IMR-90 (cell line): Measurements from ENCODE around the gene ANKRD11. TPM values are rescaled to one million over a fixed set of nuclear protein-coding genes. Genes with fewer than 3 reads are reported as not detected.

Source experiments
- ATAC-seq: fragments of 200-7000 bp; cut with Tn5 transposase; 2 replicates; pipeline ENCODE4 v1.9.1; 2020; ENCODE audit warnings: low read depth, mild to moderate bottlenecking, moderate library complexity
- BruUV-seq: library from RNA; stranded (reverse); fragments of 400-500 nt; replicated peaks from 2 replicates; lab custom pipeline; 2021; lab: Mats Ljungman, UMichigan
- CTCF ChIA-PET: fragments of 300-600 bp; formaldehyde crosslinking; extraction: SDS; loops from one replicate; lab custom pipeline; 2021; ENCODE audit warnings: antibody characterized with exemption; lab: Yijun Ruan, JAX
- POLR2A ChIA-PET: fragments of 300-600 bp; sonication (Branson Sonifier 250); formaldehyde crosslinking; loops from one replicate; lab custom pipeline; 2022; ENCODE audit warnings: antibody characterized with exemption; ENCODE audit not compliant: unreplicated experiment; lab: Charles Lee
- DNase-seq: peaks from one replicate; pipeline ENCODE4 v3.0.0; 2013
- H2AFZ ChIP-seq: replicated peaks from 2 replicates; pipeline ENCODE3; 2013; ENCODE audit warnings: low read length, mild to moderate bottlenecking; ENCODE audit not compliant: poor library complexity
- H2AK5ac ChIP-seq: 2 replicates; pipeline ENCODE4 v1.6.1; 2013; ENCODE audit warnings: low read depth, low read length, inconsistent platforms
- H2AK9ac ChIP-seq: replicated peaks from 2 replicates; pipeline ENCODE3; 2013; ENCODE audit warnings: mild to moderate bottlenecking, low read depth, low read length, moderate library complexity; ENCODE audit not compliant: poor library complexity
- H2BK120ac ChIP-seq: 2 replicates; pipeline ENCODE4 v1.6.1; 2013; ENCODE audit warnings: low read depth, low read length, inconsistent platforms
- H2BK15ac ChIP-seq: 3 replicates; pipeline ENCODE4 v1.6.1; 2013; ENCODE audit warnings: low read depth, low read length, inconsistent platforms
- H2BK20ac ChIP-seq: 2 replicates; pipeline ENCODE4 v1.6.1; 2013; ENCODE audit warnings: low read depth, mild to moderate bottlenecking, inconsistent platforms, low read length, moderate library complexity
- H2BK5ac ChIP-seq: 2 replicates; pipeline ENCODE4 v1.6.1; 2013; ENCODE audit warnings: mild to moderate bottlenecking, low read depth, low read length, inconsistent platforms; ENCODE audit not compliant: poor library complexity, severe bottlenecking
- H3K14ac ChIP-seq: replicated peaks from 2 replicates; pipeline ENCODE4 v1.6.1; 2013; ENCODE audit warnings: low read depth, low read length, inconsistent platforms
- H3K18ac ChIP-seq: 2 replicates; pipeline ENCODE4 v1.6.1; 2013; ENCODE audit warnings: low read depth, low read length, control low read depth
- H3K23ac ChIP-seq: 2 replicates; pipeline ENCODE4 v1.6.1; 2013; ENCODE audit warnings: low read depth, low read length, inconsistent platforms
- H3K27ac ChIP-seq: 2 replicates; pipeline ENCODE4 v1.5.1; 2013; ENCODE audit warnings: mild to moderate bottlenecking, control low read depth, low read length; ENCODE audit not compliant: insufficient read depth
- H3K27me3 ChIP-seq: 2 replicates; pipeline ENCODE4 v1.6.1; 2013; ENCODE audit warnings: low read length; ENCODE audit not compliant: control insufficient read depth, insufficient read depth
- H3K36me3 ChIP-seq: 2 replicates; pipeline ENCODE4 v1.6.1; 2013; ENCODE audit warnings: low read length, mixed read lengths; ENCODE audit not compliant: control insufficient read depth, insufficient read depth
- H3K4ac ChIP-seq: 2 replicates; pipeline ENCODE4 v1.6.1; 2013; ENCODE audit warnings: low read depth, low read length, inconsistent platforms
- H3K4me1 ChIP-seq: 2 replicates; pipeline ENCODE4 v1.6.1; 2013; ENCODE audit warnings: low read length, mixed read lengths; ENCODE audit not compliant: control insufficient read depth, insufficient read depth
- H3K4me2 ChIP-seq: 2 replicates; pipeline ENCODE4 v1.6.1; 2013; ENCODE audit warnings: low read depth, mild to moderate bottlenecking, control low read depth, low read length, moderate library complexity
- H3K4me3 ChIP-seq: 2 replicates; pipeline ENCODE4 v1.5.1; 2013; ENCODE audit warnings: low read depth, mild to moderate bottlenecking, control low read depth, low read length, moderate library complexity; ENCODE audit not compliant: insufficient read depth
- H3K56ac ChIP-seq: 2 replicates; pipeline ENCODE4 v1.6.1; 2013; ENCODE audit warnings: low read length, inconsistent platforms; ENCODE audit not compliant: insufficient read depth; ENCODE audit errors: extremely low read depth
- H3K79me1 ChIP-seq, 2 experiments: 2 replicates each; pipeline ENCODE4 v1.6.1; 2013; ENCODE audit warnings: low read length in 2 of 2, inconsistent platforms in 1 of 2, low read depth in 1 of 2
- H3K9ac ChIP-seq: 2 replicates; pipeline ENCODE4 v1.6.1; 2013; ENCODE audit warnings: low read depth, low read length, control low read depth
- H3K9me1 ChIP-seq: 2 replicates; pipeline ENCODE4 v1.6.1; 2013; ENCODE audit warnings: low read length, inconsistent platforms; ENCODE audit not compliant: insufficient read depth
- H3K9me3 ChIP-seq: 2 replicates; pipeline ENCODE4 v1.6.1; 2013; ENCODE audit warnings: low read length; ENCODE audit not compliant: control insufficient read depth, insufficient read depth
- H4K20me1 ChIP-seq: 2 replicates; pipeline ENCODE4 v1.6.1; 2013; ENCODE audit warnings: low read length, inconsistent platforms; ENCODE audit not compliant: insufficient read depth
- H4K5ac ChIP-seq: 2 replicates; pipeline ENCODE4 v1.6.1; 2013; ENCODE audit warnings: mild to moderate bottlenecking, low read depth, low read length, control low read depth
- H4K8ac ChIP-seq, 2 experiments: 2 replicates each; pipeline ENCODE4 v1.6.1; 2013; ENCODE audit warnings: low read depth in 2 of 2, low read length in 2 of 2, control low read depth in 1 of 2, inconsistent platforms in 1 of 2
- H4K91ac ChIP-seq: 2 replicates; pipeline ENCODE4 v1.6.1; 2013; ENCODE audit warnings: low read depth, low read length, inconsistent platforms; ENCODE audit not compliant: insufficient read depth
- BHLHE40 ChIP-seq: fragments of 150-350 bp; IDR thresholded peaks from 2 replicates; pipeline ENCODE4 v1.6.1; 2016; ENCODE audit warnings: mild to moderate bottlenecking, low read depth, low read length
- CEBPB ChIP-seq: IDR thresholded peaks from 2 replicates; pipeline ENCODE4 v1.6.1; 2012; ENCODE audit warnings: low read depth, low read length, improper control_type of control experiment
- FOS ChIP-seq: fragments of 150-350 bp; IDR thresholded peaks from 2 replicates; pipeline ENCODE4 v1.6.1; 2016; ENCODE audit warnings: low read depth, low read length
- MAZ ChIP-seq: IDR thresholded peaks from 2 replicates; pipeline ENCODE4 v1.6.1; 2012; ENCODE audit warnings: low read depth, mild to moderate bottlenecking, low read length, improper control_type of control experiment, moderate library complexity, borderline replicate concordance
- MXI1 ChIP-seq: IDR thresholded peaks from 2 replicates; pipeline ENCODE4 v1.6.1; 2012; ENCODE audit warnings: low read depth, mild to moderate bottlenecking, low read length, moderate library complexity, borderline replicate concordance
- NFE2L2 ChIP-seq: fragments of 150-350 bp; IDR thresholded peaks from 2 replicates; pipeline ENCODE4 v1.6.1; 2016; ENCODE audit warnings: low read depth, mild to moderate bottlenecking, low read length
- POLR2A ChIP-seq: IDR thresholded peaks from 2 replicates; pipeline ENCODE4 v1.6.1; 2012; ENCODE audit warnings: mild to moderate bottlenecking, low read depth, low read length
- RCOR1 ChIP-seq: IDR thresholded peaks from 2 replicates; pipeline ENCODE4 v1.6.1; 2012; ENCODE audit warnings: mild to moderate bottlenecking, low read length, improper control_type of control experiment; ENCODE audit not compliant: insufficient replicate concordance
- RFX5 ChIP-seq: IDR thresholded peaks from 2 replicates; pipeline ENCODE4 v1.8.0; 2012; ENCODE audit warnings: low read depth, mild to moderate bottlenecking, low read length, moderate library complexity
- SMC3 ChIP-seq: fragments of 150-350 bp; IDR thresholded peaks from 2 replicates; pipeline ENCODE4 v1.6.1; 2016; ENCODE audit warnings: low read depth, mild to moderate bottlenecking, antibody characterized with exemption, low read length, moderate library complexity
- WGBS, 2 experiments: methylation state at CpG; one replicate each; pipeline versions ENCODE4 v1.1.5 to v1.1.7; 2013; ENCODE audit warnings: missing lambda C conversion rate in 2 of 2; ENCODE audit not compliant: insufficient read length in 1 of 2; ENCODE audit errors: extremely low coverage in 2 of 2; 5-methylcytosine and 5-hydroxymethylcytosine counted together
- dilution Hi-C: fragments of 300-500 bp; cut with HindIII; formaldehyde crosslinking; loops from one replicate; pipeline ENCODE4 v1.14.3; 2018; ENCODE audit warnings: low sequenced_read_pairs; ENCODE audit not compliant: unreplicated experiment
- in situ Hi-C: fragments of 300-500 bp; cut with MboI; formaldehyde crosslinking; loops from 3 replicates; pipeline ENCODE4 v1.14.3; 2019; ENCODE audit warnings: low sequenced_read_pairs, inconsistent platforms, mixed read lengths
- intact Hi-C: fragments of 100-400 bp; cut with micrococcal nuclease; formaldehyde crosslinking; loops from 2 replicates; pipeline ENCODE4 v1.10.0; 2022
- polyA plus RNA-seq, 3 experiments: library from polyadenylated mRNA; depleted of rRNA; stranded (reverse); fragments of >200 nt; gene quantifications; 2 replicates each; pipeline ENCODE4 v1.2.3, GENCODE V29; 2012; ENCODE audit warnings: low replicate concordance in 1 of 3
- total RNA-seq: library from RNA; depleted of rRNA; stranded (reverse); fragments of >200 nt; gene quantifications from 2 replicates; pipeline ENCODE4 v1.2.3, GENCODE V29; 2012
- TF ChIP-seq, protein P1 (sequence below): fragments of 150-350 bp; IDR thresholded peaks from 2 replicates; pipeline ENCODE4 v1.6.1; 2017; ENCODE audit warnings: mild to moderate bottlenecking, antibody characterized with exemption, low read length, low read depth

ANKRD11 gene
- total and polyA plus RNA-seq, 2 of the 4 experiments (the other 2 are of a cell fraction), result 46.8 to 71.9 TPM

DNA sequence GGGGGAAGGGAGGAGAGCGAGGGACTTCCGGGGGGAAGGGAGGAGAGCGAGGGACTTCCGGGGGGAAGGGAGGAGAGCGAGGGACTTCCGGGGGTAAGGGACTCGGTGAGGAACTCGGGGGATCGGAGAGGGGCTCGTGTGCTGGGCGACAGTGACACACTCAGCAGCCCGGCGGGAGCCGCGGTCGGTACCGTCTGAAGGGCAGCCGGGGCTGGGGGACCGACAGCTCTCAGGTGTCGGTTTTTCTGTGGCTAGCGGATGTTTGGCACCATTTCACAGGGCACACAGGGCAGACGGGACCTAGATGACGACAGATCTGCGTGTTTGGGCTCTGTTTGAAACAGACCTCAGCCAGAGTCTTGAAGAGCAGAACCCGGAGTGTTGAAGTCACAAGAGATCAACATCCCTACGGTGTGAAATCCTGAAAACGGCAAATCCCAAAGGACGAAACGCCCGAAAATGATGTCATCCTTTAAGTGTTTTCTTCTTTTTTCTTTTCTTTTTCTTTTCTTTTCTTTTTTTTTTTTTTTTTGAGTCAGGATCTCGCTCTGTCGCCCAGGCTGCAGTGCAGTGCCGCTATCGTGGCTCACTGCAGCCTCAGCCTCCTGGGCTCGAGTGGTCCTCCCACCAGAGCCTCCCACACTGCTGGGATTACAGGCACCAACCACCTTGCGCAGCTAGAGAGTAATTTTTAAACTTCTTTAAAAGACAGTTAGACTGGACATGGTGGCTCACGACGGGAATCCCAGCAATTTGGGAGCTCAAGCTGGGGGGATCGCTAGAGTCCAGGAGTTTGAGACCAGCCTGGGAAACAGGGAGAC, 249.0 kb downstream of the ANKRD11 start (continued):
- no peak for TF ChIP-seq RCOR1
- TF ChIP-seq CEBPB, result 0 out of 2 replicates have a peak, but pooled peaks have one; percentile 9
- no peak for TF ChIP-seq NFE2L2

DNA sequence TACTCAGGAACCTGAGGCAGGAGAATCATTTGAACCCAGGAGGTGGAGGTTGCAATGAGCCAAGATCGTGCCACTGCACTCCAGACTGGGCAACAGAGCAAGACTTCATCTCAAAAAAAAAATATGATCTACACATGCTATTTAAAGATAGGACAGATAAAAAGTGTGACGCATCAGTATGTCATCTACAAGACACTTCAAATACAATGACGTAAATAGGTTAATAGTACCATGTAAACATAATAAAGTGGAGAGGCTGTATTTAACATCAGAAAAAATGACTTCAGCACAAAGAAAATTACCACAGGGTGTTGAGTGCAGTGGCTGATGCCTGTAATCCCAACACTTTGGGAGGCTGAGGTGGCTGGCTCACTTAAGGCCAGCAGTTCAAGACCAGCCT, 252.6 kb downstream of the ANKRD11 start:
- H3K14ac ChIP-seq, result no peak overlapping the region
- TF ChIP-seq, protein P1, sequence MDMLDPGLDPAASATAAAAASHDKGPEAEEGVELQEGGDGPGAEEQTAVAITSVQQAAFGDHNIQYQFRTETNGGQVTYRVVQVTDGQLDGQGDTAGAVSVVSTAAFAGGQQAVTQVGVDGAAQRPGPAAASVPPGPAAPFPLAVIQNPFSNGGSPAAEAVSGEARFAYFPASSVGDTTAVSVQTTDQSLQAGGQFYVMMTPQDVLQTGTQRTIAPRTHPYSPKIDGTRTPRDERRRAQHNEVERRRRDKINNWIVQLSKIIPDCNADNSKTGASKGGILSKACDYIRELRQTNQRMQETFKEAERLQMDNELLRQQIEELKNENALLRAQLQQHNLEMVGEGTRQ, result no peak
- TF ChIP-seq BHLHE40, result no peak
- TF ChIP-seq SMC3, result no peak
- TF ChIP-seq RFX5, result no peak
- no peak for TF ChIP-seq MXI1
- no peak for TF ChIP-seq FOS
- TF ChIP-seq MAZ, result no peak
- TF ChIP-seq POLR2A, result no peak
- ChIA-PET POLR2A (no interaction called here), CTCF (no interaction called here)
- H3K56ac ChIP-seq, result no peak overlapping the region
- H4K91ac ChIP-seq, result no peak overlapping the region
- H2AK5ac ChIP-seq, result no peak overlapping the region
- H3K36me3 ChIP-seq, result peaks cover 18% of the 10 kb centered on the region
- no peak overlapping the region for H2AK9ac ChIP-seq
- no peak for DNase-seq
- H3K4ac ChIP-seq, result no peak overlapping the region
- no peak overlapping the region for H3K18ac ChIP-seq
- in situ Hi-C loops (no loop called here), intact Hi-C loops (no loop called here), dilution Hi-C loops (no loop called here)
- no peak overlapping the region for H3K27ac ChIP-seq
- H3K4me3 ChIP-seq, result no peak overlapping the region
- H3K79me1 ChIP-seq, result peaks cover 10 to 24% of the 10 kb centered on the region in 2 experiments
- 0 out of 2 replicates have a peak, but pooled peaks cover 3% of the 10 kb centered on the region for H3K9me1 ChIP-seq
- H3K9ac ChIP-seq, result no peak overlapping the region
- no CpG with 5 or more reads among the region's 3 CpGs for WGBS, 2 experiments
- H3K27me3 ChIP-seq, result no peaks in the 10 kb centered on the region
- no TSS peak for BruUV-seq
- H3K4me1 ChIP-seq, result 0 out of 2 replicates have a peak, but pooled peaks cover 2% of the 10 kb centered on the region
- no peak overlapping the region for H2BK20ac ChIP-seq
- ATAC-seq, result no peak
- H2BK5ac ChIP-seq, result no peak overlapping the region
- no peak overlapping the region for H2BK15ac ChIP-seq
- H2BK120ac ChIP-seq, result no peak overlapping the region
- H4K8ac ChIP-seq, result no peak overlapping the region
- no peak overlapping the region for H3K4me2 ChIP-seq
- no peak overlapping the region for H3K23ac ChIP-seq
- no peak overlapping the region for H4K5ac ChIP-seq
- no peaks in the 10 kb centered on the region for H4K20me1 ChIP-seq
- H3K9me3 ChIP-seq, result peaks cover 4% of the 10 kb centered on the region; the same call in 1 of the 2 replicates
- H2AFZ ChIP-seq, result no peak overlapping the region
